WTC11 (cell line): Measurements from ENCODE around the gene CLPTM1L. TPM values are rescaled to one million over a fixed set of nuclear protein-coding genes. Genes with fewer than 3 reads are reported as not detected.

ENCODE experiments used
- ATAC-seq: fragments of 200-7000 bp; cut with Tn5 transposase; 2 replicates; pipeline ENCODE4 v1.10.0; 2021; ENCODE audit warnings: mild to moderate bottlenecking, moderate library complexity
- CTCF ChIA-PET: fragments of 300-600 bp; sonication (Branson Sonifier 250); formaldehyde crosslinking; loops from one replicate; lab custom pipeline; 2021; ENCODE audit warnings: antibody characterized with exemption; lab: Charles Lee
- POLR2A ChIA-PET: fragments of 350-600 bp; sonication (Branson Sonifier 250); formaldehyde crosslinking; loops from one replicate; lab custom pipeline; 2021; ENCODE audit warnings: antibody characterized with exemption; lab: Charles Lee
- DNase-seq: peaks from one replicate; pipeline ENCODE4 v3.0.0; 2021; ENCODE audit warnings: low spot score
- H3K27ac Mint-ChIP-seq: 2 replicates; pipeline ENCODE4 v1.8.0; 2021; ENCODE audit warnings: mixed read lengths
- H3K27me3 Mint-ChIP-seq: 2 replicates; pipeline ENCODE4 v1.8.0; 2021; ENCODE audit warnings: low read depth, mild to moderate bottlenecking, moderate library complexity, mixed read lengths
- H3K36me3 Mint-ChIP-seq: 2 replicates; pipeline ENCODE4 v1.8.0; 2021; ENCODE audit warnings: mixed read lengths
- H3K4me1 Mint-ChIP-seq: 2 replicates; pipeline ENCODE4 v1.8.0; 2022; ENCODE audit warnings: mixed read lengths
- H3K4me3 Mint-ChIP-seq: 2 replicates; pipeline ENCODE4 v1.8.0; 2021; ENCODE audit warnings: mild to moderate bottlenecking, moderate library complexity, mixed read lengths
- H3K9me3 Mint-ChIP-seq: 2 replicates; pipeline ENCODE4 v1.8.0; 2021; ENCODE audit warnings: mixed read lengths
- AFF4 ChIP-seq: sonication (generic); formaldehyde crosslinking; IDR thresholded peaks from 2 replicates; pipeline ENCODE4 v1.8.1; 2023; ENCODE audit warnings: mild to moderate bottlenecking, missing genetic modification reagents, borderline replicate concordance
- ARID4B ChIP-seq: sonication (generic); formaldehyde crosslinking; IDR thresholded peaks from 2 replicates; pipeline ENCODE4 v1.8.0; 2023; ENCODE audit warnings: missing genetic modification reagents, mild to moderate bottlenecking, borderline replicate concordance
- ATF3 ChIP-seq: sonication (generic); formaldehyde crosslinking; conservative IDR thresholded peaks from 2 replicates; pipeline ENCODE4 v1.8.1; 2022; ENCODE audit warnings: mild to moderate bottlenecking, missing genetic modification reagents
- ATF6 ChIP-seq: sonication (generic); formaldehyde crosslinking; IDR thresholded peaks from 2 replicates; pipeline ENCODE4 v1.8.1; 2023; ENCODE audit warnings: mild to moderate bottlenecking, missing genetic modification reagents
- CREB1 ChIP-seq: sonication (generic); formaldehyde crosslinking; IDR thresholded peaks from 2 replicates; pipeline ENCODE4 v1.8.0; 2023; ENCODE audit warnings: mild to moderate bottlenecking, missing genetic modification reagents
- FOXP4 ChIP-seq: sonication (generic); formaldehyde crosslinking; IDR thresholded peaks from 2 replicates; pipeline ENCODE4 v1.8.0; 2022; ENCODE audit warnings: mild to moderate bottlenecking, missing genetic modification reagents
- NFE2L1 ChIP-seq: sonication (generic); formaldehyde crosslinking; IDR thresholded peaks from 2 replicates; pipeline ENCODE4 v1.8.1; 2023; ENCODE audit warnings: missing genetic modification reagents
- NR2C2 ChIP-seq: sonication (generic); formaldehyde crosslinking; IDR thresholded peaks from 2 replicates; pipeline ENCODE4 v1.8.0; 2022; ENCODE audit warnings: mild to moderate bottlenecking, missing genetic modification reagents
- ZBTB43 ChIP-seq: sonication (generic); formaldehyde crosslinking; IDR thresholded peaks from 2 replicates; pipeline ENCODE4 v1.8.1; 2023; ENCODE audit warnings: mild to moderate bottlenecking, missing genetic modification reagents
- ZNF232 ChIP-seq: sonication (generic); formaldehyde crosslinking; IDR thresholded peaks from 2 replicates; pipeline ENCODE4 v1.8.0; 2022; ENCODE audit warnings: mild to moderate bottlenecking, missing genetic modification reagents
- ZNF512 ChIP-seq: sonication (generic); formaldehyde crosslinking; IDR thresholded peaks from 2 replicates; pipeline ENCODE4 v1.8.1; 2022; ENCODE audit warnings: missing genetic modification reagents, borderline replicate concordance
- total RNA-seq: library from RNA; stranded (reverse); gene quantifications from 3 replicates; pipeline ENCODE4 v1.2.3, GENCODE V29; 2021

Gene CLPTM1L
- total RNA-seq, 1 experiment from 2014 or later, result 92.8 TPM

- TF ChIP-seq ARID4B (CRISPR knock-in tag), result no peak
- TF ChIP-seq CREB1 (CRISPR knock-in tag), result no peak
- TF ChIP-seq ZBTB43 (CRISPR knock-in tag), result no peak
- no peak for TF ChIP-seq ATF3 (CRISPR knock-in tag)
Observed at GRCh38 chr5:1332461-1333001, 12.4 kb downstream of the CLPTM1L start (continued).

GRCh38 chr5:1331861-1332405, 13.0 kb downstream of the CLPTM1L start:
- no peak for DNase-seq
- CTCF ChIA-PET, result no interaction called here
- H3K4me1 Mint-ChIP-seq, result peaks cover 4% of the 10 kb centered on the region; the same call in 1 of the 2 replicates
- H3K27ac Mint-ChIP-seq, result no peak overlapping the region; the same call in 1 of the 2 replicates
- ATAC-seq, result no peak
- H3K4me3 Mint-ChIP-seq, result no peak overlapping the region
- peaks cover 9% of the 10 kb centered on the region for H3K9me3 Mint-ChIP-seq
- H3K36me3 Mint-ChIP-seq, result peaks cover 68% of the 10 kb centered on the region
- no peaks in the 10 kb centered on the region for H3K27me3 Mint-ChIP-seq
- POLR2A ChIA-PET, result no interaction called here
- no peak for TF ChIP-seq ATF6 (CRISPR knock-in tag)
- TF ChIP-seq ZNF232 (CRISPR knock-in tag), result no peak
- no peak for TF ChIP-seq FOXP4 (CRISPR knock-in tag)
- TF ChIP-seq NFE2L1 (CRISPR knock-in tag), result no peak
- TF ChIP-seq ZNF512, result no peak
- TF ChIP-seq NR2C2 (CRISPR knock-in tag), result no peak
- TF ChIP-seq CREB1 (CRISPR knock-in tag), result no peak
- TF ChIP-seq AFF4, result no peak
